ENCODE results near the gene MEAF6. TPM values are rescaled to one million over a fixed set of nuclear protein-coding genes. Genes with fewer than 3 reads are reported as not detected.
"Not testable (repeated sequence)": the region's sequence is repeated elsewhere in the genome, so short reads cannot be mapped to it uniquely, and the experiment has no call there.

The MEAF6 gene
- total and polyA plus RNA-seq, 2 of the 8 experiments (the other 6 are each of a cell fraction or from before 2014, with no cell fraction given), result 23.0 to 38.8 TPM

GRCh38 chr1:37539154-37539553, 24.6 kb upstream of the MEAF6 start:
- H2BK12ac ChIP-seq (ENCODE audit: low read depth, low read length); H3K4ac ChIP-seq (replicated peaks; ENCODE audit: insufficient read length, low read depth, low read length); H2AFZ ChIP-seq (ENCODE audit: low read length); POLR2A ChIA-PET (ENCODE audit: partially characterized antibody); H4K5ac ChIP-seq (ENCODE audit: insufficient read length, low read depth, low read length); H3K4me2 ChIP-seq (ENCODE audit: insufficient read depth in 1 of 2, low read depth in 2 of 2, low read length in 2 of 2); H3K4me3 ChIP-seq (ENCODE audit: extremely low read depth in 1 of 4, insufficient read depth in 2 of 4, low read depth in 3 of 4, low read length in 4 of 4); H3K18ac ChIP-seq (ENCODE audit: extremely low read depth, low read length); H2BK20ac ChIP-seq (ENCODE audit: low read length); H4K8ac ChIP-seq (ENCODE audit: extremely low read depth, insufficient read depth, low read length); H3K9ac ChIP-seq (replicated peaks in 1 of 4; ENCODE audit: extremely low read depth in 1 of 4, low read depth in 3 of 4, low read length in 3 of 4); H3K4me1 ChIP-seq (replicated peaks in 1 of 4; ENCODE audit: control insufficient read depth in 3 of 4, insufficient read depth in 4 of 4, low read length in 3 of 4); H4K91ac ChIP-seq (replicated peaks; ENCODE audit: insufficient read length, low read length); H2BK15ac ChIP-seq (ENCODE audit: low read length); FAIRE-seq; H3K27me3 ChIP-seq (replicated peaks in 1 of 4; ENCODE audit: control insufficient read depth in 3 of 4, extremely low read depth in 1 of 4, insufficient read depth in 3 of 4, low read length in 3 of 4); H4K20me1 ChIP-seq (replicated peaks in 1 of 2; ENCODE audit: control insufficient read depth in 1 of 2, insufficient read depth in 2 of 2, low read length in 2 of 2); H3K9me3 ChIP-seq (ENCODE audit: insufficient read depth in 2 of 2, low read depth in 1 of 2, low read length in 1 of 2); H2AK5ac ChIP-seq (ENCODE audit: low read depth, low read length); H3K79me1 ChIP-seq (ENCODE audit: low read depth, low read length); H3K56ac ChIP-seq (replicated peaks; ENCODE audit: insufficient read length, low read depth, low read length); DNase-seq (ENCODE audit: low read depth in 1 of 2, low spot score in 2 of 2); H2BK5ac ChIP-seq (ENCODE audit: low read depth, low read length); H3K79me2 ChIP-seq (ENCODE audit: control insufficient read depth in 1 of 2, insufficient read depth in 2 of 2, low read length in 2 of 2); H2BK120ac ChIP-seq (replicated peaks; ENCODE audit: low read depth, low read length); H3K14ac ChIP-seq (ENCODE audit: insufficient read length); H3K23me2 ChIP-seq (ENCODE audit: low read depth, low read length); H3K23ac ChIP-seq (ENCODE audit: insufficient read length); H3K27ac ChIP-seq (ENCODE audit: low read depth, low read length): not testable (repeated sequence)
- peaks cover 8 to 46% (median 25%) of the 10 kb centered on the region in 4 experiments for H3K36me3 ChIP-seq (ENCODE audit: control insufficient read depth in 2 of 4, insufficient read depth in 4 of 4, low read length in 3 of 4)
- WGBS, 2 experiments (ENCODE audit: extremely low coverage in 1 of 2, insufficient coverage in 1 of 2, insufficient read length in 1 of 2, insufficient replicate concordance in 2 of 2, low coverage in 1 of 2, low lambda C conversion rate in 2 of 2, missing lambda C conversion rate in 1 of 2), result 95% methylated on average over 7 of the region's 10 CpGs; no CpG with 5 or more reads in 1 of the 2 experiments
- CTCF ChIA-PET (ENCODE audit: partially characterized antibody), result interaction anchor here (1.3 kb wide), 1 partner anchor 50 kb away, joined by 4 read pairs; no protein-coding TSS in a partner anchor
